Caki2 (cell line): ENCODE results near the gene LCA5L. TPM values are rescaled to one million over a fixed set of nuclear protein-coding genes. Genes with fewer than 3 reads are reported as not detected.
"Not testable (repeated sequence)": the region's sequence is repeated elsewhere in the genome, so short reads cannot be mapped to it uniquely, and the experiment has no call there.

Experiments used
- DNase-seq: peaks from one replicate; pipeline ENCODE4 v3.0.0-alpha.2; 2015; ENCODE audit warnings: low read depth
- in situ Hi-C: cut with HindIII; loops from 2 replicates; pipeline ENCODE4 v1.10.0; 2016; ENCODE audit warnings: low sequenced_read_pairs, low pct_unique_long_range_greater_than_20kb, mixed read lengths
- total RNA-seq: library from RNA; depleted of rRNA; stranded (reverse); fragments of >200 nt; shearing (Covaris generic); gene quantifications from 2 replicates; pipeline ENCODE4 v1.2.3, GENCODE V29; 2014; ENCODE audit warnings: low replicate concordance

The LCA5L gene
- total RNA-seq, 1 experiment from 2014 or later: 2.6 TPM

DNA sequence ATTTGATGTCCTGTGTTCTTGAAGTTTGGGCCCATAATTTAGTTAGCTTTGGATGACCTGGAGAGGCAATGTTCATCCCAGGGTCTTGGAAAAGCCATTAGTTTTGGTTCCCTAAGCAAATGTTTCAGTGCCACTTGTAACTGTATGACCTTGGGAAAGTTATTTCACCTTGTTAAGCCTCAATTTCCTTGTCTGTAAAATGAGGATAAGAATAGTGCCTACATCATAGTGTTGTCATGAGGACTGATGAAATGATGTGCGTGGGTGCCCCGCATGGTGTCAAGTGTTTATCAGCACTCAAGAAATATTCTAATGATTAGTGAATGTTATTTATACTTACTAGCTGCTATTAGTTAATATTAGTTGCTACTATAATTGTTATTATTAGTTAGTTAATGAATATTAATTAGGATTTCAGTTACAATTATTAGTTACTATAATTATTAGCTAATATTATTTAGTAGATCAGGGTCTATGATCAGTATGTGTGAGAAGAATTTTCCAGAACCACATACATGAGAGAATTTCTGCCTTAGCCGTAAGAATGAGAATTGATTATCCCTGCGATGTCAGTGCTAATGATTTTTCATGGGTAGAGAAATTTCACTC is 8.1 kb upstream of the LCA5L start:
- no peak for DNase-seq
- in situ Hi-C loops: no loop called here

DNA sequence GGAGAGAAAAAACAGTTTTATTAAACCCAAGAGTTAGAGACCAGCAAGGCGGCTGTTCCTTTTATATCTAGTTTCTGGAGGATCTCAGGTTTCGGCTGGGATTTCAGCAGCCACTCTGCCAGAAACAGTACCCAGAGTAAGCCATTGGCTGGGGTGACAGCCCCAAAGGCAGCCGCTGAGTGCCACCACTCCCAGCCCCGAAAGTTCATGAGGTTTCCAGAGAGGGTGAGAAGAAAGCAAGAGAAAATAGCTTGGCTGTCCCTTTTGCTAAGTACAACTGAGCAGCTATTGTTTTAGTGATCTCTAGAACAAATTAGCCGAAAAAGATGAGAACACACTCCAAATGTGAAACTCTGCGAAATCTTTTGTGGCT is 7.4 kb upstream of the LCA5L start:
- in situ Hi-C loops: no loop called here
- DNase-seq: no peak

DNA sequence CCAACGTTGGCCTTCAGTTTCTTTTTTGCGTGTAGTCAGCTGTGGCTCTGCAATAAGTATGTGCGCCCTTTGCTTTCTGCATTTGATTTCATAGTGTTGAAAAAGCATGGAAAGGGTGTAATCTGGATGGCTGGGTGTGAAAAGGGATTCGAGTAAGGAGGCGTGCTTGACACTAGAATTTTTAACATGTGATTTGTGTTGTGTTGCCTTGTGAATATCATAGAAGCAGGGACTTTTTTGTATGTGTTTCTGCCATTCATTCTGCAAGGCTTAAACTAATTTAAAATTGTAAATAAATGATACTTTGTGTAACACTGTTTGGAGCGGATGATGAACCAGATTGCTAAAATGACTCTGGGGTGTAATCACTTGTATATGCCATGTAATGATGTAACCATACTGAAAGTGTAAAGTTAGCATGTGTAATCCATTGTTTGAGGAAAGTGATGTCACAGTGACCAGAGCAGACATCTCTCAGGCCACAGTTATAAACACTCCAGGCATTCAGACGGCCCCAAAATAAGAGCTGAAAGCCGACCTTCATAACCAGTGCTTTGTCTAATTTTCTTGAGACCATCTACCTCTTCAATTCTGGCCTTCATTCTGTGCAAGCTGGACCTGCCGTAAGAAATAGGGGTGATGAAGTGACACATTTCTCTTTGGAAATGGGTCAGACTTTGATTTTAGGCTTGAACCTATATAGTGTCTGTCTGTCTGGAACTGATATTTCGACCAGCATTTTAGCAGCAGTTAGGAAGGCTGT is 6.8 kb upstream of the LCA5L start:
- DNase-seq: no peak
- in situ Hi-C loops: no loop called here

DNA sequence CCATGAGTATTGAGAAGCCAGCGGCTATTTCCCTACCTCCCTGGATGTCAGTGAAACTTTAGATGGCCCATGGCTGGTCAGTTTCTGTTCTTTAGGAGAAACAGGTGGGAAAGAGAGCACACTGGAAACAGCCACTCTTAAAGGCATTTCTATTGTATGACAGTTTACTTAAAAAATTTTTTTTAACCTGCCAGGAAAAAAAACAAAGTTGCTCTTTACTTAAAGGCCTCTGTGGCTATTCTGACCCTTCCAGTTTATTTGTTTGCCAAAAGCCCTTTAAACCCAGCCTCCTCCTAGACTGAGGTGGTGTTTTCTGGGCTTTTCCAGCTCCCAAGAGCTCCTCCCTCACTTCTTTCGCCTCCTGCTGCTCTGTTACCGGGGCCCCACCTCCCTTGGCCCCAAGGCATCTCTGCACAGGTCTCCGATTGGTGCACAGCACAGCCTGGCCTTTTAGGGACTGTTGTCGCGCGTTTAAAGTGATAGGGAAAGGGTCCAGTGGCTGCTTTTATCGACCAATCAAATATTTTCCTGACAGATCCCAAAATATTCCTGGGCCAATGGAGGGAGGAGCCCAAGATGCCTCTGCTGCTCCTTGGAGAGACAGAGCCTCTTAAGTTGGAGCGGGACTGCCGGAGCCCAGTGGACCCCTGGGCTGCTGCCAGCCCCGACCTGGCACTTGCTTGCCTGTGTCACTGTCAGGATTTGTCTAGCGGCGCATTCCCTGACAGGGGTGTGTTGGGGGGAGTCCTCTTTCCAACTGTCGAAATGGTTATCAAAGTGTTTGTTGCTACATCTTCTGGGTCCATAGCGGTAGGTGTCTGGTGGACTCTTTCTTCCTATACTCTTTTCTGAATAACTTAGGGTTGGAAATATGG is 6.0 kb upstream of the LCA5L start, which contains the start of gene SH3BGR:
SH3BGR (plus strand) TSS at position 639 of the 875 bp plus-strand sequence; CDS start at position 766, 127 bp downstream.
- DNase-seq: no peak
- in situ Hi-C loops: no loop called here

DNA sequence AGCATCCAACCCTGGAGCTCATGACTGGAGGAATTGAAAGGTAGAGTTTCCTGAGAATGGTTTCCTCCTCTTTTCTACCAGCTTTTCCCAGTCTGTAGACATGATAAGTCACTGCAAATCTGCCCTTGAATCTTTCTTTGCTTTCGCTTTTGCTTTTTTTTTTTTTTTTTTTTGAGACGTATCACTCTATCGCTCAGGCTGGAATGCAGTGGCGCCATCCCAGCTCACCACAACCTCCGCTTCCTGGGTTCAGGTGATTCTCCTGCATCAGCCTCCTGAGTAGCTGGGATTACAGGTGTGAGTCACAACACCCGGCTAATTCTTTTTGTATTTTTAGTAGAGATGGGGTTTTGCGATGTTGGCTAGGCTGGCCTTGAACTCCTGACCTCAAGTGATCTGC is 1.7 kb upstream of the LCA5L start:
- DNase-seq: no peak
- in situ Hi-C loops: no loop called here

DNA sequence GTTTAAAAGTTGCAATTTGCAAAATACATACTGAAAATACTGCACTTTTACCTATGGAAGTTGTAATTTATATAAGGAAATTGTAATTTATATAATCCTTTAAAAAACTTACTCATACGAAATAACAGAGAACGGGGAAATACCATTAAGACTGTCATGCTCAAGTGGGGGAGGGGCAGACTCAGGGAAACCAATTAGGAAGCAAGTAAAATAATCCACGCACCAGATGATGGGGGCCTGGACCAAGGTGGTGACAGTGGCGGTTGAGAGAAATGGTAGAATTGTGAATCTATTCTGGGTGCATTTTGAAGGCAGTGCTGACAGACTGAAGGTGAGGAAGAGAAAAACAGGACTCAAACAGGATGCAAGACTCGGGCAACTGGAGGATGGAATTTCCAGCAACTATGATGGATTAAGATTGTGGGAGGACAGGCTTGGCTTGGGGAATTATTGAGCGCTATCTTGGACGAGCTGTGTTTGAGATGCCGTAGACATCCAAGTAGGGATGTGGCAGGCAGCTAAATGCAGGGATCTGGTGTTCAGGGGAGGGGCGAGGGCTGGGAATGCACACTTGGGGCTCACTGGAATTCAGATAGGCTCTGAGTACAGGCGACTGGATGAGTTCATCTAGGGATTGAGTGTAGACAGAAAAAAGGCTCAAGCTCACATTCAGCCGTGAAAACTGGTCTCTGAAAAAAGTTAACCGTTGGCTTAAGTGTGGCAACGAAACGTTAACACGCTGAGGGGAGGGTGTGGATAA is 977 bp downstream of the LCA5L start:
- in situ Hi-C loops: no loop called here
- no peak for DNase-seq

DNA sequence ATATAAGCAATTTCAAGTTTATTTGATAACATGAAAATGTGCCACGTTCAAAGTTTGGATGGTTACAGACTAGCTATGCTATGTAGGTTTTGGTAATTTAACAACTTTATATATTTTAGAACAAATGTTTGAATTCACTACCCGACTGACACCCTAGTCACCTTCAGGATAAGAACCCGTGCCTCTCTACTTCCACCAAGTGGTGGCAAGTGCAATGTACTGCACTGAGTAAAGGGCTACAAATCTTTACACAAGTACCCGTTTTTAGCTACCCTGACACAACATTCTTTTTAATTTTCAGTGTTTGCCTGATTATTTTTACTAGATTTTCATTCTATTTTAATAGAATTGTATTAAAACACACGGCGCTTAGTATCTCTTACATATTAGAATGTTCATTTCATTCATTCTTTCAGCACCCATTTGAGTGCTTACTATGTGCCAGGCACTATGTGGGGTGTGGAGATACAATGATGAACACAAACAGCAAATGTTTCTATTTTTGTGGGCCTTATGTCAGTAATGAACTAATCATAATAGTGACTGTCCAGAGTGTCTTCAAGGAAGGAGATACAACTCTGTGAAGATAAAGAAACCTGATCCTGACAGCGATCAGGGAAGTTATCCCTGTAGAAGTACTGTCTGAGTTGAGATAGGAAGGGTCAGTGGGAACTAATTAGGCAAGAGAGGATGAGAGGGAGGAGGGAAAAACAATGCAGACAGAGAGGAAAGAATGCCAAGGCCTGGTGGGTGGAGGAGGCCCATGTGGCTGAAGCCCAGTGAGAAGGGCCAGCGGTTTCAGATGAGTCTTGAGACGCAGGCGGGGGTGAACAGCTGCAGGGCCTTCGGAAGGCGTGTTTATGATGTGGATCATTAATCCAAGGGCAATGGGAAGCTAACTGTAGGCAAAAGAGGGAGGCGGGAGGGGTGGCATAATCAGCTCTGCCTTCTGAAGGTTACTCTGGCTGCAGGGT is 3.8 kb downstream of the LCA5L start:
- in situ Hi-C loops: no loop called here

DNA sequence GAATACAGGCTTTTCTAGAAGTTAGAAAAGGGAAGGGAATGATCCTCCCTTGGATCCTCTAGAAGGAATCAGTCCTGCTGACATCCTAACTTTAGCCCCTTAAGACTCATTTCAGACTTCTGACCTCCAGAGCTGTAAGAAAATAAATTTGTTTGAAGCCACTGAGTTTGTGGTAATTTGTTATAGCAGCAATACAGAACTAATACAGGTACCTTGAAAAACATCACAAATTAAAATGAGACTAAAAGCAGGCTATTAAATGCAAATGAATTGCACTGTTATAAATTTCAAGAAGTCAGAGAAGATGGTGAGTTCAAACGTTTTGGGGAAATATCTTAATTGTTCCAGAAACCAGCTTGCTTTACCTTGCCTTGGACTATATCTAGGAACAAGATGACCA is 6.3 kb downstream of the LCA5L start:
- DNase-seq: no peak
- in situ Hi-C loops: no loop called here

More for the DNA sequence above, 3.8 kb downstream of the LCA5L start:
- DNase-seq: no peak

DNA sequence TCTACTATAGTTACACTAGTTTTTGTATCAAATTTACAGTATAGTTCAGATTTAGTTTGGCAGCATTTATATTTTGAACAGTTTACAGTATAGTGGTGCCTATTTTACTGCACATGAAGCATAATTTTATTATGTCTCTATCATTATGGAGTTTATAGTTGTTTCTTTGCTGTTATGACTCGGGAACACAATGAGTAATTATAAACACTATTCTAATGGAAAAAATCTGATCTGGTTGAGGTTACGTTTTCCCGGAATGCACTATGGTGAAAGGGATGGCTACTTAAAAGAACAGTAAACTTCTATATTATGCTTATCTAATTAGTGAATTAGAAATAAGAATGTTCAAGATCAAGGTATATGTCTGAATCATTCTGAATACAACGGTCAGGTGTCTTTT is 10.6 kb downstream of the LCA5L start:
- in situ Hi-C loops: no loop called here
- DNase-seq: no peak

DNA sequence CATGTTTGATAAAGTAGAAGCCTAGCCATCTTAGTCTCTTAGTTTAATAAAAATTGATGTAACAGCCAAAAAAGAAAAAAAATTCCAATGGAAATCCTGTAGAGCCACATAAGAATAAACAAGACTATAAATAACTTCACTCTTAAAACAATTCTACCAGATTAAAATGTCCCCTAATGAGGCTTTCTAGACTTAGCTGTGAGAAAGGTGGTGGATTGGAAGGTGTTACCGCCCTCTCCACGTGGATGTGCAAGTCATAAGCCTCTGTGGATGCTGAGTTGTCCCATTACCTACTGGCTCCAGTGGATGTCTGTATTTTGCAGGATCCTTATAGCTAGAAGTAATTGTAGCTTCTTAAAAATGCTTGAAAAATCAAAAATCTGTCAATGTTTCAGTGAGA is 14.6 kb downstream of the LCA5L start:
- no peak for DNase-seq
- in situ Hi-C loops: no loop called here

DNA sequence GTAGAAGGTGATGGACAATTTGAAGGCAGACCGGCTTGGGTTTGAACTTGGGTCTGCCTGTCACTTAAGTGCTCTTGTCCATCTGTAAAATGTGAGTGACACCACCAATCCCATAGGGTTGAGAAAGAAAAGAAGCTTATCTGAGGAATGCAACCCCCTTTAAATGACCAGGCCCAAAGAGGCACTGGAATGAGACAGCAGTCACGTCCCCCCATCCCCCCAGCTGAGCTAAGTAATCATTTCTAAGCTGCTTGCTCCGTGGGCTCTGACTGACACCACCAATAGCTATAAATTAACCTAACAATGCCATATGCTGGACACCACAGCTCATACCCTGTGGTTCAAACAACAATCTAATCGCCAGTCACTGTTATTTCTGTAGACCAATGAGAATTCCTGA is 15.1 kb downstream of the LCA5L start:
- in situ Hi-C loops: no loop called here
- no peak for DNase-seq

DNA sequence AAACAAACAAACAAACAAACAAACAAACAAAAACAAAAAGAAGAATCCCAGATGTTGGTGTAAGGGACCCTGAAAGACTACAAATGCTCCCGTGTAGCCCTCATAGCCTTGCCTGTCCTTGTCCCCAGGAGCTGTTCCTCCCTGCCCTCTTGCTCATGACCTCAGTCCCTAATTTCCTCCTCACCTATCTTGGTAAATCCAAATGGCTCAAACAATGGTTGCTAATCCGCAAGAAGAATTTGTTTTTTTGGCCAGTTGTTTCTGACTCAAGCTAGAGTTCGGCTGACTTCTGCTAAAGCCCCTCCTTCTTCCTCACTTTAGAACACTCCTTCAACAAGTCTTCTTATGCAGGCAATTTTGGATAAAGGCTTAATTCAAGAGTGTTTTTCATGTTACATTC is 15.6 kb downstream of the LCA5L start:
- in situ Hi-C loops: no loop called here
- no peak for DNase-seq

DNA sequence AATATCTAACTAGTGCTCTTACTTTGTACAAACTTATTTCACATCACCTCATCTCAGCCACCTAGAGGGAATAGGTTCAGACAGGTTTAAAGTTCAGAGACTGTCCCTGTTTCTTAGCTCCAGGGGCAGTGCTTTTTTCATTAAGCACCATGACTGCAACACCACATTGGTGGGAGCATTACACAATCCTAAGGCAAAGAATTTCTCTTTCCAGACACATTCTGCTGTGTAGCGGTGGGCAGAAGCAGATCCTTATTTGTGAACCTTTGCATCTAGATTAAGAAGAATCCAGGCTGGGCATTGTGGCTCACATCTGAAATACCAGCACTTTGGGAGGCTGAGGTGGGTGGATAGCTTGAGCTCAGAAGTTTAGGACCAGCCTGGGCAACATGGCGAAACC is 16.1 kb downstream of the LCA5L start:
- in situ Hi-C loops: no loop called here
- DNase-seq: no peak

DNA sequence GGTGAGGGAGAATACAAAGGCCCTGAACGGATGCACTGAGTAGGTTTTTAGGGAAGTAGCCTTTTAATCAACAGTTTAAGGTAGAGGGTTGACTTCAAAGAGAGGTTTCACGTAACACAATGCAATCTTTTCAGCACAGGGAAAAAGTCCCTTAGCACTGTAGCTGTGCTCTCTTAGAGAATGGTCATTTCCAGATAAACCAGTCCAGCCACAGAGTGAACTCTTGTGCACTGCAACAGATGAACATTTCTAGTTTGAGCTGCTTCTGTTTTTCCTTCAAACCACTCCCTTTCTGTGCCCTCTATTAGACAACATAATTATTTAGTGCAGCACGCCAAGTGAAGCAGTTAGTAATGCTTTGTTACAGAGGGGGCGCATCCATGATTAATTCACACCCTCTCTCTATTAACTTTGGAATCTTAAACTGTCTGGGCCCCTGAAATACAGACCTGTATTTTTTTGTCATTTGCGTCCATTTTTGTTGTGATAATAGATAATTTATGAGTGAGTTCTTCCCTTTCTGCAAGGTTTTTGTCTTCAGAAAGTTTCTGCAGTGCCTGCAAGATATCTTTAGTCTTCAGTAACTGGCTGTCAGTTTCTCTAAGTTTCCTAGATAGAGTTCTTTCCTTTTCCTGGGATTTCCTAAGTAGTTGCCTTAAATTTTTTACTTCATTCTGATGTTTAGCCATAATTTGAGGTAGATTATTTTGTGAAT is 22.9 kb downstream of the LCA5L start:
- in situ Hi-C loops: no loop called here
- DNase-seq: no peak

DNA sequence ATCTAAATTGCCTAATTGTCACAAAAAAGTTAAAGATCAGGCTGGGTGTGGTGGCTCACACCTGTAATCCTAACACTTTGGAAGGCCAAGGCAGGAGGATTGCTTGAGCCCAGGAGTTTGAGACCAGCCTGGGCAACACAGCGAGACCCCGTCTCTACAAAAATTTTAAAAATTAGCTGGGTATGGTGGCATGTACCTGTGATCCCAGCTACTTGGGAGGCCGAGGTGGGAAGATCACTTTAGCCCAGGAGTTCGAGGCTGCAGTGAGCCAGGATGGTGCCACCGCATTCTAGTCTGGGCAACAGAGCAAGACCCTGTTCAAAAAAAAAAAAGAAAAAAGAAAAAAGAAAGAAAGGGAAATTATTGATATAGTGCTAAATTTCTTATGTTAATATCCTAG is 26.4 kb downstream of the LCA5L start:
- DNase-seq, in situ Hi-C loops: not testable (repeated sequence)

DNA sequence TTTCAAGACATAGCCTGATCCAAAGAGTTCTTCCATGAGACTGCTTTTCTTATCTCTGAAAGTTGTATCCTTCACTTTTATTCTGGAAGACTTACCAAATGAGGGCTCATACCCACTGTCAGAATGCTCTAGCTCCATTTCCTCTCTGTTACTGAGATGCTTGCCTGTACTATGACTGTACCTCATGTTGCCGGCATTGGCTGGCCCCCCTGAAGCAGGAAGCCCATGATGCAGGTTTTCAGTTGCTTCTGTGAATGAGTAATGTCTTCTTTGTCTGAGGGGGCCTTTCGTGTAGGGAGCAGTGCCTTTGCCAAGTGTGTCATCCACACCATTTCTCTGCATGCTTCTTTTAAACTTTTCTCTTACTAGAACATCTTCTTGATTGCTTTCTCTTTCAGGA is 39.5 kb downstream of the LCA5L start:
- DNase-seq: no peak
- in situ Hi-C loops: no loop called here

DNA sequence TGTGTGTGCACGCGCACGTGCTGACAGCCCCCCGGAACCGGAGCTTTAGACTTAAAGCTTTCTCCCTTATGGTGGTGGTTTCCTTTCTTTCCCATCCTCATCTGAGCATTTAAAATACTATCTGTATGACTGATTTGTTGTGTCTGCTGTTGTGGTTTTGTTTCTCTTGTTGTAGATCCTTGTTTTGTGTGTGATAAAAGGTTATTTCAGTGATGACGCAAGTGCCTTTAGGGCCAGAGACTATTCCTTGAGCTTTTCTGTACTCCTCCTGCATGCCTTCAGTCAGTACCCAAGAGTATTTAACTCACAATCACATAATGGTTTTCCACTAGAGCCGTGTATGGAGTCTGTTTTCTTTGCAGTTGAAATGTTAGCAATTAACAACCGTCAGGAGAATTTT is 45.4 kb downstream of the LCA5L start:
- in situ Hi-C loops: no loop called here
- no peak for DNase-seq
